ENCODE measurements around the gene LINC01488.

LINC01488 gene

GRCh38 chr11:69495441-69496201, 14.2 kb downstream of the LINC01488 start:
- no peak for DNase-seq

- no peak for DNase-seq
These were observed 14.7 kb downstream of the LINC01488 start for GRCh38 chr11:69496202-69496557.

- no peak for DNase-seq
These were observed 15.3 kb downstream of the LINC01488 start for GRCh38 chr11:69496631-69497220.

GRCh38 chr11:69497221-69497787, 15.8 kb downstream of the LINC01488 start:
- DNase-seq, result no peak

GRCh38 chr11:69498614-69499175, 17.2 kb downstream of the LINC01488 start:
- no peak for DNase-seq

- no peak for DNase-seq
These were observed 17.9 kb downstream of the LINC01488 start for GRCh38 chr11:69499186-69499917.

- DNase-seq, result no peak
These were observed 18.4 kb downstream of the LINC01488 start for GRCh38 chr11:69499918-69500284.

- no peak for DNase-seq
These were observed 19.0 kb downstream of the LINC01488 start for GRCh38 chr11:69500285-69501120.

GRCh38 chr11:69501121-69501489, 19.6 kb downstream of the LINC01488 start:
- no peak for DNase-seq

- peak; percentile 18 for DNase-seq
These were observed 20.7 kb downstream of the LINC01488 start for GRCh38 chr11:69501891-69502860.

GRCh38 chr11:69504127-69504526, 22.7 kb downstream of the LINC01488 start:
- no peak for DNase-seq

- DNase-seq, result no peak
These were observed 23.3 kb downstream of the LINC01488 start for GRCh38 chr11:69504576-69505335.

- DNase-seq, result no peak
These were observed 27.5 kb downstream of the LINC01488 start for GRCh38 chr11:69508974-69509373.

GRCh38 chr11:69509381-69509780, 27.9 kb downstream of the LINC01488 start:
- DNase-seq, result no peak

- DNase-seq, result no peak
These were observed 28.5 kb downstream of the LINC01488 start for GRCh38 chr11:69509846-69510390.

- no peak for DNase-seq
These were observed 29.3 kb downstream of the LINC01488 start for GRCh38 chr11:69510471-69511357.

GRCh38 chr11:69511358-69512055, 30.0 kb downstream of the LINC01488 start:
- no peak for DNase-seq

GRCh38 chr11:69512136-69512535, 30.7 kb downstream of the LINC01488 start:
- no peak for DNase-seq

Data from NCI-H69 (cell line).